ENCODE results near the gene KAT8. TPM values are rescaled to one million over a fixed set of nuclear protein-coding genes. Genes with fewer than 3 reads are reported as not detected.

Gene KAT8
- total RNA-seq, 2 donors from 2014 or later = 51.0 to 55.8 TPM

GRCh38 chr16:31134625-31135534 is 17.4 kb downstream of the KAT8 start:
- TF ChIP-seq CTCF (conservative IDR thresholded peaks at IDR 0.05) = peak; percentile 54
- H3K4me3 ChIP-seq (ENCODE audit: low read length) = peak overlapping the region; percentile 94
- H3K4me1 ChIP-seq (ENCODE audit: control insufficient read depth, insufficient read depth, low read length) = peaks cover 10% of the 10 kb centered on the region
- Mint-ChIP-seq H3K4me3 (peak overlapping the region; percentile 90), H3K9me3 (no peaks in the 10 kb centered on the region), H3K27ac (peak overlapping the region; percentile 96), H3K4me1 (peaks cover 32% of the 10 kb centered on the region), H3K27me3 (ENCODE audit: insufficient read depth) (no peaks in the 10 kb centered on the region), H3K36me3 (ENCODE audit: low read depth) (peaks cover 20% of the 10 kb centered on the region)
- H3K9me3 ChIP-seq (ENCODE audit: control insufficient read depth, low read length) = no peaks in the 10 kb centered on the region
- peaks cover 14% of the 10 kb centered on the region for H3K36me3 ChIP-seq (ENCODE audit: control insufficient read depth, insufficient read depth, low read length)
- H3K27me3 ChIP-seq (ENCODE audit: control insufficient read depth, insufficient read depth, low read length, poor library complexity, severe bottlenecking) = no peaks in the 10 kb centered on the region
- 13 to 17% methylated on average over 1 to 14 of the region's 18 CpGs for WGBS, 2 experiments (ENCODE audit: insufficient coverage in 1 of 2, insufficient read length in 1 of 2)
- H3K9ac ChIP-seq (ENCODE audit: extremely low read depth, low read length, poor library complexity, severe bottlenecking) = peak overlapping the region; percentile 84
- DNase-seq = peak; percentile 90
- H3K27ac ChIP-seq (ENCODE audit: low read depth, low read length) = peak overlapping the region; percentile 60

- WGBS, 2 experiments (ENCODE audit: insufficient coverage in 1 of 2, insufficient read length in 1 of 2) = 31 to 34% methylated on average over 8 to 22 of the region's 22 CpGs
Observed at GRCh38 chr16:31135535-31136286, 18.2 kb downstream of the KAT8 start, which contains the start of gene PRSS8. PRSS8 (minus strand) TSS chr16:31135727; CDS start chr16:31135498, 229 bp downstream.

More at GRCh38 chr16:31135535-31136286, 18.2 kb downstream of the KAT8 start, which contains the start of gene PRSS8:
- H3K9me3 Mint-ChIP-seq = no peaks in the 10 kb centered on the region
- peaks cover 9% of the 10 kb centered on the region for H3K36me3 ChIP-seq (ENCODE audit: control insufficient read depth, insufficient read depth, low read length)
- peaks cover 10% of the 10 kb centered on the region for H3K4me1 ChIP-seq (ENCODE audit: control insufficient read depth, insufficient read depth, low read length)
- TF ChIP-seq CTCF (conservative IDR thresholded peaks at IDR 0.05) = no peak
- no peaks in the 10 kb centered on the region for H3K9me3 ChIP-seq (ENCODE audit: control insufficient read depth, low read length)
- peak within 1 kb of the TSS; percentile 90 for H3K4me3 Mint-ChIP-seq
- H3K27me3 Mint-ChIP-seq (ENCODE audit: insufficient read depth) = no peaks in the 10 kb centered on the region
- H3K4me3 ChIP-seq (ENCODE audit: low read length) = peak within 1 kb of the TSS; percentile 94
- H3K9ac ChIP-seq (ENCODE audit: extremely low read depth, low read length, poor library complexity, severe bottlenecking) = peak within 1 kb of the TSS; percentile 84
- H3K27ac ChIP-seq (ENCODE audit: low read depth, low read length) = peak within 1 kb of the TSS; percentile 60
- peaks cover 32% of the 10 kb centered on the region for H3K4me1 Mint-ChIP-seq
- H3K36me3 Mint-ChIP-seq (ENCODE audit: low read depth) = peaks cover 20% of the 10 kb centered on the region
- peak within 1 kb of the TSS; percentile 96 for H3K27ac Mint-ChIP-seq
- DNase-seq = peak; percentile 89
- no peaks in the 10 kb centered on the region for H3K27me3 ChIP-seq (ENCODE audit: control insufficient read depth, insufficient read depth, low read length, poor library complexity, severe bottlenecking)

Measured in endodermal cell (in vitro differentiated cells).